Tibial nerve (tissue), 4 donors: ENCODE data around the gene COA8. TPM values are rescaled to one million over a fixed set of nuclear protein-coding genes. Genes with fewer than 3 reads are reported as not detected.

Source experiments
- DNase-seq, 2 donors: peaks; one replicate each; pipeline ENCODE4 v3.0.0-alpha.2; 2019; ENCODE audit warnings: low spot score in 2 of 2
- H3K27ac ChIP-seq, 4 donors: fragments of 200-600 bp; sonication (generic) in 3 of 4; one replicate each; pipeline ENCODE4 v1.5.1; 2017 to 2019; ENCODE audit warnings: mild to moderate bottlenecking in 1 of 4
- H3K27me3 ChIP-seq, 2 donors: fragments of 200-600 bp; sonication (generic) in 1 of 2; one replicate each; pipeline versions ENCODE4 v1.5.1 to v1.6.0; 2017 to 2019
- H3K36me3 ChIP-seq, 3 donors: fragments of 200-600 bp; sonication (generic); one replicate each; pipeline ENCODE4 v1.5.1; 2018 to 2019
- H3K4me1 ChIP-seq, 4 donors: fragments of 200-600 bp; sonication (generic) in 3 of 4; one replicate each; pipeline ENCODE4 v1.5.1; 2017 to 2019
- H3K4me3 ChIP-seq, 4 donors: fragments of 200-600 bp; sonication (generic) in 3 of 4; one replicate each; pipeline ENCODE4 v1.5.1; 2017 to 2019; ENCODE audit warnings: mild to moderate bottlenecking in 1 of 4, moderate library complexity in 1 of 4
- H3K9me3 ChIP-seq, 4 donors: fragments of 200-600 bp; sonication (generic) in 3 of 4; one replicate each; pipeline ENCODE4 v1.5.1; 2017 to 2019
- EP300 ChIP-seq, 2 donors: sonication (generic); formaldehyde crosslinking; IDR thresholded peaks; one replicate each; pipeline ENCODE4 v1.6.1; 2017; ENCODE audit warnings: antibody characterized with exemption in 2 of 2, mild to moderate bottlenecking in 1 of 2
- POLR2A ChIP-seq, 2 donors: fragments of 450-650 bp; IDR thresholded peaks; one replicate each; pipeline ENCODE4 v1.6.1; 2017; ENCODE audit warnings: antibody characterized with exemption in 2 of 2, mild to moderate bottlenecking in 2 of 2, moderate library complexity in 2 of 2
- WGBS, 2 donors: methylation state at CpG; one replicate each; pipeline ENCODE4 v1.1.5; 2018; 5-methylcytosine and 5-hydroxymethylcytosine counted together
- total RNA-seq, 4 donors: library from RNA; depleted of rRNA; stranded (reverse); fragments of >200 nt; gene quantifications; one replicate each; pipeline ENCODE4 v1.1.0, GENCODE V29; 2016
- TF ChIP-seq, protein P1 (sequence below), 5 experiments: fragments of 200-600 bp in 3 of 5; fragments of 450-650 bp in 2 of 5; sonication (generic) in 3 of 5; IDR thresholded peaks; one replicate each; pipeline ENCODE4 v1.5.1; 2016 to 2019; ENCODE audit warnings: antibody characterized with exemption in 5 of 5, mild to moderate bottlenecking in 3 of 5, moderate library complexity in 2 of 5

COA8 gene
- total RNA-seq, 4 donors from 2014 or later, result 7.2 to 31.6 (median 12.3) TPM

DNA sequence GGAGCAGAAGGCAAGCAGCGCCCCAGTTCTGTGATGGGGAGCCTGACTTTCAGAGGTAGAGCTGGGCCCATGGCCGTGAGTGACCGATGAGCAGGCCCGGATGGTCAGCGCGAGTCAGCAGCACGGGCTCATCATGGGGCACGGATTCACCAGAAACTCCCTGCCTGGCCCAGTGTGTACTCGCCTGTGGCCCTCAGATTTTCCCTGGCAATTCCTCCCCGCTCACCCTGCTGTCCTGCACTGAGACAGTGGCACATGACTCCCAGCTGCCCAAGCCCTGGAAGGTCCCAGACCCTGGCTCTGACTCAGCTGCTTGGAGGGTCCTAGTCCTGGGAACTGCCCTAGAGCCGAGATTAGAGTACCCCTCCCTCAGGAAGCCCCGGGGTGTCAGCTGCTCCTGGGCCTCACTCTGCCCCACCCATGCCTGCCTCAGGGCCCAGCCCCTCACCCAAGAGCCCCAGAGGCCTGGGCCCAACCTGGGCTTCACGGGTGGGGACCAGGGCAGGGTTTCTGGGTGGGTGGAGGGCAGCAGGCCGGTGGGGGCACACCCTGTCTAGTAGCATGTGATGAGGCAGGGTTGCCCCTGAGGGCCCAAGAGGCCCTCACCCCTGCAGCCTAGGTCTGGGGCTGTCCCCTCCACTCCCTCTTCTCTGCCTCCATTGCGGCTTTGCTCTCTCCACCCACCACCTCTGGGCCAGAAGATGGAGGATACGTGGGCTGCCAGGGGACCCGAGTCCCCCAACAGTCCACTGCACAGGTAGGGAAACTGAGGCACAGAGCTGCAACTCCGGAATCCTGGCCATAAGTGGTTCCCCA, 25.4 kb upstream of the COA8 start:
- WGBS, 2 donors, result 72 to 81% methylated on average over 8 to 17 of the region's 18 CpGs

DNA sequence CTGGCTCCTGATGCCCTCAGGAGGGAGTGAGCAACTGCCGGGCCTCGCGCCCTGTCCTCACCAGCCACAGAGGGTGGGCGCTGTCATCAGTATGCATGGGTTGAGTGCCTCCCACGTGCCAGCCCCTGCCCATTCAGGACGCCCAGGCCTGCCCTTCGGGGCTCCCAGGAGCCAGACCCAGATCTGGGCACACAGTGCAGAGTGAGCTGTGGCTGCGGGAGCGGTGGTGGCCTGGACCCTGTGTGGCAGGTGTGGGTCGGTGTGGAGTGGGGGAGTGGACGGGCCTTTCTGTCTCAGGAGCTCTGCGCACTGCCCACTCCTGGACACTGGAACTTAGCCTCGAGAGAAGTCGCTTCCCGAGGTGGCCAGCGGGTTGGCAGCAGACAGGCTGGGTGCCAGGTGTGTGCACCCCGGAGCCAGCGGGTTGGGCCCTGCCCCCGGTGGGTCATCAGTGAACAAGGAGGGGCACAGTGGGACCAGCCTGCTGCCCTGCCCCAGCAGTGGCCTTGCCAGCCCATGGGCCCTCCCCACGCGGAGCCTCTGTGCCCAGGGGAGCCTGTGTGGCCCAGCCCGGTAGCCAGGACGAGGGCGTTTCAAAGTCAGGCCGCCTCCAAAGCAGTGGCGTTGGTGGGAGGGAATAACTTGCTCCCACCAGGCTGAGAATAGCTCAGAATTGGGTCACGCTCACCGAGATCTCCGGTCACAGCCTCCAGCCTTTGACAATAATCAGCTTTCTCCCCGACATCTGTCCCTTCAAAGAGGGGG, 24.3 kb upstream of the COA8 start:
- no peaks in the 10 kb centered on the region for H3K27me3 ChIP-seq
- 42 to 52% methylated on average over 17 to 18 of the region's 30 CpGs for WGBS, 2 donors
- H3K27ac ChIP-seq, result peak overlapping the region; percentile 27 to 94 (median 56)
- peaks cover 15 to 79% (median 52%) of the 10 kb centered on the region in 4 donors for H3K4me1 ChIP-seq
- TF ChIP-seq POLR2A (IDR thresholded peaks at IDR 0.05) (no peak), EP300 (IDR thresholded peaks at IDR 0.05) (no peak)
- TF ChIP-seq, protein P1, sequence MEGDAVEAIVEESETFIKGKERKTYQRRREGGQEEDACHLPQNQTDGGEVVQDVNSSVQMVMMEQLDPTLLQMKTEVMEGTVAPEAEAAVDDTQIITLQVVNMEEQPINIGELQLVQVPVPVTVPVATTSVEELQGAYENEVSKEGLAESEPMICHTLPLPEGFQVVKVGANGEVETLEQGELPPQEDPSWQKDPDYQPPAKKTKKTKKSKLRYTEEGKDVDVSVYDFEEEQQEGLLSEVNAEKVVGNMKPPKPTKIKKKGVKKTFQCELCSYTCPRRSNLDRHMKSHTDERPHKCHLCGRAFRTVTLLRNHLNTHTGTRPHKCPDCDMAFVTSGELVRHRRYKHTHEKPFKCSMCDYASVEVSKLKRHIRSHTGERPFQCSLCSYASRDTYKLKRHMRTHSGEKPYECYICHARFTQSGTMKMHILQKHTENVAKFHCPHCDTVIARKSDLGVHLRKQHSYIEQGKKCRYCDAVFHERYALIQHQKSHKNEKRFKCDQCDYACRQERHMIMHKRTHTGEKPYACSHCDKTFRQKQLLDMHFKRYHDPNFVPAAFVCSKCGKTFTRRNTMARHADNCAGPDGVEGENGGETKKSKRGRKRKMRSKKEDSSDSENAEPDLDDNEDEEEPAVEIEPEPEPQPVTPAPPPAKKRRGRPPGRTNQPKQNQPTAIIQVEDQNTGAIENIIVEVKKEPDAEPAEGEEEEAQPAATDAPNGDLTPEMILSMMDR (IDR thresholded peaks at IDR 0.05), result no peak
- H3K36me3 ChIP-seq, result peaks cover 0 to 33% (median 0%) of the 10 kb centered on the region in 3 donors
- no peak overlapping the region for H3K4me3 ChIP-seq
- no peak for DNase-seq
- H3K9me3 ChIP-seq, result no peaks in the 10 kb centered on the region

More for the DNA sequence above, 25.4 kb upstream of the COA8 start:
- H3K27me3 ChIP-seq, result no peaks in the 10 kb centered on the region
- no peak for DNase-seq
- TF ChIP-seq, protein P1 (IDR thresholded peaks at IDR 0.05), result no peak
- TF ChIP-seq EP300 (IDR thresholded peaks at IDR 0.05) (no peak), POLR2A (IDR thresholded peaks at IDR 0.05) (no peak)
- no peaks in the 10 kb centered on the region for H3K9me3 ChIP-seq
- H3K4me3 ChIP-seq, result no peak overlapping the region
- H3K27ac ChIP-seq, result peak overlapping the region in 3 of 4 donors; percentile 12 to 94 (median 70)
- peaks cover 0 to 44% (median 0%) of the 10 kb centered on the region in 3 donors for H3K36me3 ChIP-seq
- H3K4me1 ChIP-seq, result peaks cover 9 to 71% (median 42%) of the 10 kb centered on the region in 4 donors

DNA sequence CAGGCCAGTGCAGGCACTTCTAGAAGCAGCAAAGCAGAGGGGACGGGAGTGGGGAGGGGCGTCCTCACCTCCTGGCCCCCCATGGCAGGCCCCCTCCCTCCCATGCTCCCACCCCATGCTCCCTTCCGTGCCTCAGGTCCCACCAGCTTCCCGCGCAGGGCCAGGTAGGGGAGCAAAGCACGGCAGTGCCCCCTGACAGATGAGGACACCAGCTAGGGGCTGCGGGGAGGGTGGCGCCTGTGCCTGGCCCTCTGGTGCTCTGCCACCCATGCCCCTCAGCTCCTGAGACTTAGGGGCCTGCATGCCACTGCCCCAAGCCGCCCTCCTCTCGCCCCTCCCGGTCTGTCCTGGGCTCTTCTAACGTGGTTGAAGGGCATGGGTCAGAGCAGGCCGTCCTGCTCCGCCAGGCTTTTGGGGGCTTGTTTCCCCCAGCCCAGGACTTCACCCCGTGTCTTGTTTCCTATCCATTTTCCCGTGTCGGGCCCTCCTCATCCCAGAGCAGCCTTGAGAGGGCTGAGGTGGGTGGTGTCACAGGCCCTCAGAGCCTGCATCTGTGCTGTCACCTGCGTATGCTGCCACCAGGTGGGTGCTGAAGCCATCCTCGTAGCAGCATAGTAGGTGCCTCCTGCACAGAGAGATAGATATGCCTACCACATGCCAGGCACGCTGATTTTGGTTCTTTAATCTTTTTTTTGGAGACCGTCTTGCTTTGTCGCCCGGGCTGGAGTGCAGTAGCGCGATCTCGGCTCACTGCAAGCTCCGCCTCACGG, 23.5 kb upstream of the COA8 start:
- peaks cover 0 to 25% (median 0%) of the 10 kb centered on the region in 3 donors for H3K36me3 ChIP-seq
- TF ChIP-seq POLR2A (IDR thresholded peaks at IDR 0.05) (no peak), EP300 (IDR thresholded peaks at IDR 0.05) (no peak)
- TF ChIP-seq, protein P1 (IDR thresholded peaks at IDR 0.05), result no peak
- H3K27ac ChIP-seq, result peak overlapping the region; percentile 27 to 94 (median 56)
- H3K9me3 ChIP-seq, result no peaks in the 10 kb centered on the region
- DNase-seq, result no peak
- H3K4me3 ChIP-seq, result no peak overlapping the region
- WGBS, 2 donors, result 72 to 77% methylated on average over 20 to 23 of the region's 28 CpGs
- H3K4me1 ChIP-seq, result peaks cover 21 to 86% (median 60%) of the 10 kb centered on the region in 4 donors
- no peaks in the 10 kb centered on the region for H3K27me3 ChIP-seq

DNA sequence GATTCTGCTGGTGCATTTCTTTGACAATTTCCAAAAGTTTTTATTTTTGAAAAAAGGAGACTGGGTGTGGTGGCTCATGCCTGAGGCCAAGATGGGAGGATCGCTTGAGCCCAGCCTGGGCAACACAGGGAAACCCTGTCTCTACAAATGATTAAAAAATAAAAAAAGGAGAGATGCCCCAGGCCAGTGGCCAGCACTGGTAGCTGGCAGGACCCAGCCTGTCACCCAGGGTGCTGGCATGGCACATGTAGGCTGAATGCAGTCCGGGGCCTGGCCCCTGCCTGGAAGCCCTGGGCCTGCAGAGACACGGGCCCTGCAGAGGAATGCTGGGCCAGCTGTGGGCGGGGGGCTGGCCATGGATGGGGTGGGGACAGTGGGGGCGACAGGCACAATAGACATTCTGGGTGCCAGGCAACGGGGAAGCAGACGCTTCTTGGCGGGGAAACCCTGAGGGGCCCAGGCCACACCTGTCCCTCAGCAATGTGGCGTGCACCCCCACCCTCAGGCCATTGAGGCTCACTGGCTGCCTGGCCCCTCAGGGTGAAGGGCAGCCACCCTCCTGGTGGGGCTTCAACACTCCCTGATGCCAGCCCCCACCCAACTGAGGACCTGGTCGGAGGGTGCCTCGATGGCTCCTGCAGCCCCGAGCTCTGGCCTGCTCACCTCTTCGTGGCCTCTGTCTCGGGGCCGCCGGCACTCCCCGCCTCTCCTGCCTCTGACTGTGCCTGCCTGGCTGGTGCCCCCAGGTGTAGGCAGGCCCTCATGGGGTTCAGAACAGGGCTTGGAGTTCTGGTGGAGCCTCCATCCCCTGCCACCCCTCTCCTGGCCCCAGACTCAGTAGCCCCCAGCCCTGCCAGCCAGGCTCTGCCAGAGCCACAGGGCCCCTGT, 21.7 kb upstream of the COA8 start:
- no peak for TF ChIP-seq POLR2A (IDR thresholded peaks at IDR 0.05)
- TF ChIP-seq EP300 (IDR thresholded peaks at IDR 0.05), result peak in 1 of 2 donors; percentile 10
- H3K9me3 ChIP-seq, result no peaks in the 10 kb centered on the region
- no peaks in the 10 kb centered on the region for H3K27me3 ChIP-seq
- H3K36me3 ChIP-seq, result peaks cover 0 to 7% (median 0%) of the 10 kb centered on the region in 3 donors
- H3K4me3 ChIP-seq, result no peak overlapping the region
- H3K4me1 ChIP-seq, result peaks cover 21 to 86% (median 67%) of the 10 kb centered on the region in 4 donors
- WGBS, 2 donors, result 28 to 47% methylated on average over 5 to 12 of the region's 17 CpGs
- peak overlapping the region; percentile 79 to 94 (median 88) for H3K27ac ChIP-seq
- DNase-seq, result no peak
